Measurements from ENCODE around the gene LRRFIP1. TPM values are rescaled to one million over a fixed set of nuclear protein-coding genes. Genes with fewer than 3 reads are reported as not detected.

The LRRFIP1 gene
- total RNA-seq, 1 donor from 2014 or later, result 115 TPM

DNA sequence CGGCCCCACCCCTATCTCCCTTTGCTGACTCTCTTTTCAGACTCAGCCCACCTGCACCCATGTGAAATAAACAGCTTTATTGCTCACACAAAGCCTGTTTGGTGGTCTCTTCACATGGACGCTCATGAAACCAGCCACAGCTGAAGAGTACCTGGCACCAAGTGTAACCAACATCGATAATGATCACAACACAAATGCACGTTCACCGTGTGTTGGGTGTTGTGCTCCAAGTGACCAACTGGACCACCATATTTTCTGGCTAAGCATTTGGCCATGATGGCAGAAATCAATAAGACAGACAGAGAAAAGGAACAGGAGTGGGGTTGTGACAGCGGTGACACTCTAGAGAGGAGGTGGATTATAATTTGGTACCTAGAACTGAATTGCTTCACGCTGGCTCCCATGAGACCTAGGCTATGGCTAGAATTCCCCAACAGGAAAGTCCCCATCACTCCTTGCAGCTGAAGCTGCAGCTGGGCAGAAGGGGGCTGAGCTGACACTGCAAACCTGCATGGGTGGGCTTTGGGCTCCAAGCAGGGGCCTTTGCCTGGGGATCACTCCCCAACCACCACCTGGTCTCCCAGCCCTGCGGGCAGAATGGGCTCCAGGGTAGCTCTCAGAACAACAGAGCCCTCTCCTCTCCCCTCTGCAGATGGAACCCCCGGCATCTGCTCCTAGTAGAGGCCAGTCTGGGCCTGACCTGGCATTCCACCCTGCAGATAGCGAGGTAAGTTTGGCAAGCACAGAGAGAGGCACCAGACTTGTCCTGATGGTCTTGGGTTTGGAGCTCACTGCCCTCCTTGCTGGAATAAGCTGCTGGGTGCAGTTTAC, 14.6 kb upstream of the LRRFIP1 start:
- Histone ChIP-seq H3K4me3 (ENCODE audit: low read depth, low read length) (no peak overlapping the region), H3K36me3 (ENCODE audit: control insufficient read depth, insufficient read depth, low read length) (no peaks in the 10 kb centered on the region), H3K27me3 (ENCODE audit: control insufficient read depth, insufficient read depth, low read length) (no peaks in the 10 kb centered on the region)
- DNase-seq (ENCODE audit: low read depth) (no peak), FAIRE-seq (no peak)
- TF ChIP-seq, protein P1, sequence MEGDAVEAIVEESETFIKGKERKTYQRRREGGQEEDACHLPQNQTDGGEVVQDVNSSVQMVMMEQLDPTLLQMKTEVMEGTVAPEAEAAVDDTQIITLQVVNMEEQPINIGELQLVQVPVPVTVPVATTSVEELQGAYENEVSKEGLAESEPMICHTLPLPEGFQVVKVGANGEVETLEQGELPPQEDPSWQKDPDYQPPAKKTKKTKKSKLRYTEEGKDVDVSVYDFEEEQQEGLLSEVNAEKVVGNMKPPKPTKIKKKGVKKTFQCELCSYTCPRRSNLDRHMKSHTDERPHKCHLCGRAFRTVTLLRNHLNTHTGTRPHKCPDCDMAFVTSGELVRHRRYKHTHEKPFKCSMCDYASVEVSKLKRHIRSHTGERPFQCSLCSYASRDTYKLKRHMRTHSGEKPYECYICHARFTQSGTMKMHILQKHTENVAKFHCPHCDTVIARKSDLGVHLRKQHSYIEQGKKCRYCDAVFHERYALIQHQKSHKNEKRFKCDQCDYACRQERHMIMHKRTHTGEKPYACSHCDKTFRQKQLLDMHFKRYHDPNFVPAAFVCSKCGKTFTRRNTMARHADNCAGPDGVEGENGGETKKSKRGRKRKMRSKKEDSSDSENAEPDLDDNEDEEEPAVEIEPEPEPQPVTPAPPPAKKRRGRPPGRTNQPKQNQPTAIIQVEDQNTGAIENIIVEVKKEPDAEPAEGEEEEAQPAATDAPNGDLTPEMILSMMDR (IDR thresholded peaks at IDR 0.05; ENCODE audit: insufficient read depth, low read length, severe bottlenecking), result no peak

DNA sequence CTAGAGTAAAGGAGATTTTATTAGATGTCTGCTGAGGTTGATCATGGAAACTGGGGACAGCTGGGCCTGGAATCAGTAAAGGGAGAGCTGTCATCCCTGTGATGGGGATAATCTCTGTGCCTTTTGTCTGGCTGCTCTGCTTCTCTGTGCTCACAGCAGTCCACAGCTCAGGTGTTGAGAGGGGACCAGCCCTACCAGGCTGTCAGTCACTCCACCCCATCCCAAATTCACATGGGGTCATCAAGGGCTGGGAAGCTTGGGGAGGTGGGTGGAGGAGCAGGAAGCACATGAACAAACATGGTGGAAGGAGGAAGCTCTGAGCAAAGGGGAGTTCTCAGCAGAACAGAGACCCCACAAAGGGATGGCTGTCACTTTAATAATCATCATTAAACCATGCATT, 13.7 kb upstream of the LRRFIP1 start:
- DNase-seq (ENCODE audit: low read depth) (no peak), FAIRE-seq (no peak)
- Histone ChIP-seq H3K27me3 (ENCODE audit: control insufficient read depth, insufficient read depth, low read length) (no peaks in the 10 kb centered on the region), H3K36me3 (ENCODE audit: control insufficient read depth, insufficient read depth, low read length) (no peaks in the 10 kb centered on the region), H3K4me3 (ENCODE audit: low read depth, low read length) (no peak overlapping the region)
- TF ChIP-seq, protein P1 (IDR thresholded peaks at IDR 0.05; ENCODE audit: insufficient read depth, low read length, severe bottlenecking), result no peak

DNA sequence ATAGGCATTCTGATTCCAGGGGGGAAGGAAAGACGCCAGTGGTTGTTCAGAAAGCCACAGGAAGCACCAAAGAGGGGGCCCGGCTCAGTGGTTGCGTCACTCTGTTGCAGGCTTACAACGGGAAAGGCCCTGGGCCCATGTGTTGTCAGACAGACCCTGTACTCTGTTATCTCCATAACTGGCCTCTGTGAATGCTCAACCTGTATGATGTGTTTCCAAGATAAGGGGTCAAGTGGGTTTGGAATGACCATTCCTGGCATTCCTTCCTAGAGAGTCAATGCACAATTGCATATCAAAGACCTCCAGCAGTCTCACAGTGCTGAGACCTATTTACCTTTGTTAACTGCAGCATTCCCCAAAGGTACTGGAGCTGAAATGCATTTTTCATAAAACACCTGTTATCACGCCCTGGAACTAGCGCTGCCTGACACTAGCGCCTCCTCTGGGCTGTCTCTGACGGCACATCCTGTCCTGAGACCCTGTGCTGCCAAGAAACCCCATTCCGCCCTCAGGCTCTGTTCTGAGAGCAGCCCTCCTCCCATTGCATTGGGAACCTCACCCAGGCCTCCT, 13.2 kb upstream of the LRRFIP1 start:
- Histone ChIP-seq H3K4me3 (ENCODE audit: low read depth, low read length) (no peak overlapping the region), H3K36me3 (ENCODE audit: control insufficient read depth, insufficient read depth, low read length) (no peaks in the 10 kb centered on the region), H3K27me3 (ENCODE audit: control insufficient read depth, insufficient read depth, low read length) (no peaks in the 10 kb centered on the region)
- FAIRE-seq (no peak), DNase-seq (ENCODE audit: low read depth) (no peak)
- TF ChIP-seq, protein P1 (IDR thresholded peaks at IDR 0.05; ENCODE audit: insufficient read depth, low read length, severe bottlenecking), result no peak

DNA sequence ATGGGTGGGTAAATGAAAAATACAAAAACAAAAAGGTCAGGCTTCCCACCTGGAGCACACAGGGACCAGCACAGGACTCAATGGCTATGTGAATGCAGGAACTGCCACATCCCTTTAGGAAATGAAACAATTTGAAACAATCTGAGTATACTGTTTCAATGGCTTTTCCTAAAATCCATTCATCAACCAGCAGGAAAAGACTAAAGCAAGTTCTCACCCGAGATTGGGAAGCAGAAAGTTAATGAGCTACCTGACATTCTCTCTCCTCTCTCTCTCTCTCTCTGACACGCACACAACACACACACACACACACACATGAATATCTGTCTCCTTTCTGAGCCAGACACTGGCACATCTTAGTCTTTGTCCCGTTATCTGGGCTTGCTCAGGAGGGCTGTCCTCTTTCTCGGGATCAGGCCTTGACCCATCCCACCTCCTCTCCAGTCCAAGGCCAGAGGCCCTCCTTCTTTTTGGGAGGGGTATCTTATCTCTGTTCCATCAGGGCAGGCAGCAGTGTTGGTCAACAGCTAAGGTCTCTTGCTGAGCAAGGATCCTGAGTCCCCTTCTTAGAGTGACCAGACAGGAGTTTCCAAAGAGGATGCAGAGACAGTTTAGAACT, 11.6 kb upstream of the LRRFIP1 start:
- DNase-seq (ENCODE audit: low read depth), result no peak
- H3K36me3 ChIP-seq (ENCODE audit: control insufficient read depth, insufficient read depth, low read length), result no peaks in the 10 kb centered on the region
- FAIRE-seq, result no peak
- TF ChIP-seq, protein P1 (IDR thresholded peaks at IDR 0.05; ENCODE audit: insufficient read depth, low read length, severe bottlenecking), result no peak
- no peaks in the 10 kb centered on the region for H3K27me3 ChIP-seq (ENCODE audit: control insufficient read depth, insufficient read depth, low read length)
- H3K4me3 ChIP-seq (ENCODE audit: low read depth, low read length), result no peak overlapping the region

DNA sequence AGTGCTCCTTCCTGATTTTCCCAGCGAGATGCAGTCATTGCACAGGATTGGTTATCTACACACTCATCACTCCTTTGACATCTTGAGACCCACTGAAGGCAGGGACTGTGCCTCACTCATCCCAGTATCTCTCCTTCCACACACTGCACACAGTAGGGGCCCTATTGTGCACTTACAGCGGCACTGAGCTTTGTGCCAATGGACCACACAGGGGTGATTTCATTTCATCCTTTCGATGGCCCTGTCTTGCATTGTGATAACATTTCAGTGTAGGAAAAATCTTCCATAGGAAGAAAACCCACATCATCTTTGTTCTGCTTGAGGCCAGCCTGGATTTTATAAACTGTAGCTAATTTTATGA, 11.0 kb upstream of the LRRFIP1 start:
- TF ChIP-seq, protein P1 (IDR thresholded peaks at IDR 0.05; ENCODE audit: insufficient read depth, low read length, severe bottlenecking), result no peak
- peak; percentile 81 for FAIRE-seq
- no peaks in the 10 kb centered on the region for H3K27me3 ChIP-seq (ENCODE audit: control insufficient read depth, insufficient read depth, low read length)
- H3K4me3 ChIP-seq (ENCODE audit: low read depth, low read length), result no peak overlapping the region
- H3K36me3 ChIP-seq (ENCODE audit: control insufficient read depth, insufficient read depth, low read length), result no peaks in the 10 kb centered on the region
- no peak for DNase-seq (ENCODE audit: low read depth)

Measured in bronchial epithelial cell (primary cell).